RPMI8226 (cell line): Measurements from ENCODE around the gene SPIB.
"Not testable (repeated sequence)": the region's sequence is repeated elsewhere in the genome, so short reads cannot be mapped to it uniquely, and the experiment has no call there.

Source experiments
- DNase-seq: peaks from one replicate; pipeline ENCODE4 v3.0.0-alpha.2; 2015

Gene SPIB

GRCh38 chr19:50418176-50419021 lies at the start of gene SPIB:
SPIB (plus strand) TSS chr19:50418938; CDS start chr19:50418963, 25 bp downstream.
- peak; percentile 63 for DNase-seq

GRCh38 chr19:50371914-50372475 lies 46.7 kb upstream of the SPIB start:
- no peak for DNase-seq

- peak; percentile 98 for DNase-seq
These were observed 42.3 kb upstream of the SPIB start, which contains the start of gene NR1H2 for GRCh38 chr19:50376166-50377050. NR1H2 (plus strand) TSS chr19:50376457; CDS start chr19:50377606, 1,149 bp downstream.

GRCh38 chr19:50377051-50377461 lies 41.7 kb upstream of the SPIB start:
- DNase-seq: no peak

GRCh38 chr19:50377517-50377916 lies 41.2 kb upstream of the SPIB start:
- no peak for DNase-seq

- DNase-seq: no peak
These were observed 40.4 kb upstream of the SPIB start for GRCh38 chr19:50378169-50378862.

GRCh38 chr19:50378863-50379236 lies 39.9 kb upstream of the SPIB start:
- DNase-seq: no peak

GRCh38 chr19:50379602-50380001 lies 39.1 kb upstream of the SPIB start:
- no peak for DNase-seq

- DNase-seq: no peak
These were observed 38.6 kb upstream of the SPIB start for GRCh38 chr19:50380137-50380536.

GRCh38 chr19:50380751-50381151 lies 38.0 kb upstream of the SPIB start:
- no peak for DNase-seq

GRCh38 chr19:50381881-50382729 lies 36.6 kb upstream of the SPIB start:
- no peak for DNase-seq

GRCh38 chr19:50383001-50383851 lies 35.5 kb upstream of the SPIB start:
- DNase-seq: no peak

GRCh38 chr19:50383852-50384684 lies 34.7 kb upstream of the SPIB start, which contains the start of gene POLD1:
POLD1 (plus strand) TSS chr19:50384347; CDS start chr19:50398852, 14,505 bp downstream.
- peak; percentile 99 for DNase-seq

GRCh38 chr19:50384685-50385535 lies 33.8 kb upstream of the SPIB start:
- DNase-seq: no peak

- no peak for DNase-seq
These were observed 31.4 kb upstream of the SPIB start for GRCh38 chr19:50387176-50387867.

- DNase-seq: no peak
These were observed 30.9 kb upstream of the SPIB start for GRCh38 chr19:50387868-50388245.

- DNase-seq: not testable (repeated sequence)
These were observed 28.4 kb upstream of the SPIB start for GRCh38 chr19:50390295-50390694.

- not testable (repeated sequence) for DNase-seq
These were observed 27.8 kb upstream of the SPIB start for GRCh38 chr19:50390952-50391351.
